Neural cell (in vitro differentiated cells): ENCODE results near the gene SCGN.

ENCODE experiments used
- EP300 ChIP-seq: fragments of 450-650 bp; conservative IDR thresholded peaks from 2 replicates; pipeline ENCODE4 v1.6.1; 2014; ENCODE audit warnings: antibody characterized with exemption, mild to moderate bottlenecking, moderate library complexity; ENCODE audit not compliant: poor library complexity, severe bottlenecking
- EZH2 ChIP-seq: fragments of 200-600, 300-800 bp; shearing (Covaris generic), sonication (generic); IDR thresholded peaks from 2 replicates; pipeline ENCODE4 v1.6.1; 2014; ENCODE audit warnings: antibody characterized with exemption, low read length, borderline replicate concordance, mild to moderate bottlenecking; ENCODE audit not compliant: insufficient read depth, poor library complexity, severe bottlenecking
- MXI1 ChIP-seq: fragments of 450-650 bp; conservative IDR thresholded peaks from 2 replicates; pipeline ENCODE4 v1.6.1; 2014; ENCODE audit warnings: antibody characterized with exemption, mild to moderate bottlenecking; ENCODE audit not compliant: poor library complexity, severe bottlenecking
- POLR2AphosphoS5 ChIP-seq: IDR thresholded peaks from 2 replicates; pipeline ENCODE4 v1.6.1; 2012
- TF ChIP-seq, protein P1 (sequence below): fragments of 450-650 bp; IDR thresholded peaks from 2 replicates; pipeline ENCODE4 v1.5.1; 2014; ENCODE audit warnings: antibody characterized with exemption, mild to moderate bottlenecking, moderate library complexity; ENCODE audit not compliant: poor library complexity, severe bottlenecking

- TF ChIP-seq EP300 (no peak), POLR2AphosphoS5 (no peak), EZH2 (no peak), MXI1 (no peak)
- TF ChIP-seq, protein P1, sequence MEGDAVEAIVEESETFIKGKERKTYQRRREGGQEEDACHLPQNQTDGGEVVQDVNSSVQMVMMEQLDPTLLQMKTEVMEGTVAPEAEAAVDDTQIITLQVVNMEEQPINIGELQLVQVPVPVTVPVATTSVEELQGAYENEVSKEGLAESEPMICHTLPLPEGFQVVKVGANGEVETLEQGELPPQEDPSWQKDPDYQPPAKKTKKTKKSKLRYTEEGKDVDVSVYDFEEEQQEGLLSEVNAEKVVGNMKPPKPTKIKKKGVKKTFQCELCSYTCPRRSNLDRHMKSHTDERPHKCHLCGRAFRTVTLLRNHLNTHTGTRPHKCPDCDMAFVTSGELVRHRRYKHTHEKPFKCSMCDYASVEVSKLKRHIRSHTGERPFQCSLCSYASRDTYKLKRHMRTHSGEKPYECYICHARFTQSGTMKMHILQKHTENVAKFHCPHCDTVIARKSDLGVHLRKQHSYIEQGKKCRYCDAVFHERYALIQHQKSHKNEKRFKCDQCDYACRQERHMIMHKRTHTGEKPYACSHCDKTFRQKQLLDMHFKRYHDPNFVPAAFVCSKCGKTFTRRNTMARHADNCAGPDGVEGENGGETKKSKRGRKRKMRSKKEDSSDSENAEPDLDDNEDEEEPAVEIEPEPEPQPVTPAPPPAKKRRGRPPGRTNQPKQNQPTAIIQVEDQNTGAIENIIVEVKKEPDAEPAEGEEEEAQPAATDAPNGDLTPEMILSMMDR = no peak
These were observed 9.2 kb upstream of the SCGN start for GRCh38 chr6:25642667-25643328.
